WTC11 (cell line): ENCODE results near the gene NRG3.

Experiments
- RELA ChIP-seq: sonication (generic); formaldehyde crosslinking; IDR thresholded peaks from 2 replicates; pipeline ENCODE4 v1.8.1; 2022; ENCODE audit warnings: missing genetic modification reagents, mild to moderate bottlenecking, borderline replicate concordance
- TEAD4 ChIP-seq: sonication (generic); formaldehyde crosslinking; IDR thresholded peaks from 2 replicates; pipeline ENCODE4 v1.8.0; 2022; ENCODE audit warnings: mild to moderate bottlenecking, missing genetic modification reagents
- ZNF232 ChIP-seq: sonication (generic); formaldehyde crosslinking; IDR thresholded peaks from 2 replicates; pipeline ENCODE4 v1.8.0; 2022; ENCODE audit warnings: mild to moderate bottlenecking, missing genetic modification reagents
- TF ChIP-seq, protein P1 (sequence below): fragments of 200-600 bp; IDR thresholded peaks from 2 replicates; pipeline ENCODE4 v1.8.0; 2022; ENCODE audit warnings: antibody characterized with exemption
- TF ChIP-seq, protein P2 (sequence below): sonication (generic); formaldehyde crosslinking; IDR thresholded peaks from 2 replicates; pipeline ENCODE4 v1.8.0; 2022; ENCODE audit warnings: mild to moderate bottlenecking, missing genetic modification reagents

DNA sequence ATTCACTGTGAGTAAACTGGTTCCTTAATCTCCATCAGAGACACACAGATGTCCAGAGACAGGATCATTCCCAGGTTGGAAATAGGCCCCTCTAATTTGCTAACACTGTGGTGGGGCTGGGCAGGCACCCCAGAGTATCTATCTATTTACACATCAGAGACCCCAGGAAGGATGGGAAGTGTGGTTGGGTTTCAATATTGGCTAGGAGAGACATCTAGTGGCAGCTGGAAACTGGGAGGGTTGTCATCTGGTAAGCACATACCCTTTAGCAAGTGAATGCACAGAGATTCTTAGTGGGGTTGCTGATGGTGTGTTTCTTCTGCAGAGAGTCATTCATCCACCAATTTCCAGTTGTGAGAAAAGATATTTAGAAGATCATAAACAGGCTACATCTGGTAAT, 36.0 kb upstream of the NRG3 start:
- TF ChIP-seq RELA (CRISPR knock-in tag) (no peak), TEAD4 (CRISPR knock-in tag) (no peak), ZNF232 (CRISPR knock-in tag) (no peak)
- TF ChIP-seq, protein P1, sequence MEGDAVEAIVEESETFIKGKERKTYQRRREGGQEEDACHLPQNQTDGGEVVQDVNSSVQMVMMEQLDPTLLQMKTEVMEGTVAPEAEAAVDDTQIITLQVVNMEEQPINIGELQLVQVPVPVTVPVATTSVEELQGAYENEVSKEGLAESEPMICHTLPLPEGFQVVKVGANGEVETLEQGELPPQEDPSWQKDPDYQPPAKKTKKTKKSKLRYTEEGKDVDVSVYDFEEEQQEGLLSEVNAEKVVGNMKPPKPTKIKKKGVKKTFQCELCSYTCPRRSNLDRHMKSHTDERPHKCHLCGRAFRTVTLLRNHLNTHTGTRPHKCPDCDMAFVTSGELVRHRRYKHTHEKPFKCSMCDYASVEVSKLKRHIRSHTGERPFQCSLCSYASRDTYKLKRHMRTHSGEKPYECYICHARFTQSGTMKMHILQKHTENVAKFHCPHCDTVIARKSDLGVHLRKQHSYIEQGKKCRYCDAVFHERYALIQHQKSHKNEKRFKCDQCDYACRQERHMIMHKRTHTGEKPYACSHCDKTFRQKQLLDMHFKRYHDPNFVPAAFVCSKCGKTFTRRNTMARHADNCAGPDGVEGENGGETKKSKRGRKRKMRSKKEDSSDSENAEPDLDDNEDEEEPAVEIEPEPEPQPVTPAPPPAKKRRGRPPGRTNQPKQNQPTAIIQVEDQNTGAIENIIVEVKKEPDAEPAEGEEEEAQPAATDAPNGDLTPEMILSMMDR, result no peak
- TF ChIP-seq, protein P2, sequence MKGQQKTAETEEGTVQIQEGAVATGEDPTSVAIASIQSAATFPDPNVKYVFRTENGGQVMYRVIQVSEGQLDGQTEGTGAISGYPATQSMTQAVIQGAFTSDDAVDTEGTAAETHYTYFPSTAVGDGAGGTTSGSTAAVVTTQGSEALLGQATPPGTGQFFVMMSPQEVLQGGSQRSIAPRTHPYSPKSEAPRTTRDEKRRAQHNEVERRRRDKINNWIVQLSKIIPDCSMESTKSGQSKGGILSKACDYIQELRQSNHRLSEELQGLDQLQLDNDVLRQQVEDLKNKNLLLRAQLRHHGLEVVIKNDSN (CRISPR knock-in tag), result no peak
